ENCODE results near the gene CWC22. TPM values are rescaled to one million over a fixed set of nuclear protein-coding genes. Genes with fewer than 3 reads are reported as not detected.

CWC22 gene
- total and polyA plus RNA-seq, 2 of the 13 experiments (the other 11 are each of a cell fraction or from before 2014, with no cell fraction given): 5.7 to 29.2 TPM

DNA sequence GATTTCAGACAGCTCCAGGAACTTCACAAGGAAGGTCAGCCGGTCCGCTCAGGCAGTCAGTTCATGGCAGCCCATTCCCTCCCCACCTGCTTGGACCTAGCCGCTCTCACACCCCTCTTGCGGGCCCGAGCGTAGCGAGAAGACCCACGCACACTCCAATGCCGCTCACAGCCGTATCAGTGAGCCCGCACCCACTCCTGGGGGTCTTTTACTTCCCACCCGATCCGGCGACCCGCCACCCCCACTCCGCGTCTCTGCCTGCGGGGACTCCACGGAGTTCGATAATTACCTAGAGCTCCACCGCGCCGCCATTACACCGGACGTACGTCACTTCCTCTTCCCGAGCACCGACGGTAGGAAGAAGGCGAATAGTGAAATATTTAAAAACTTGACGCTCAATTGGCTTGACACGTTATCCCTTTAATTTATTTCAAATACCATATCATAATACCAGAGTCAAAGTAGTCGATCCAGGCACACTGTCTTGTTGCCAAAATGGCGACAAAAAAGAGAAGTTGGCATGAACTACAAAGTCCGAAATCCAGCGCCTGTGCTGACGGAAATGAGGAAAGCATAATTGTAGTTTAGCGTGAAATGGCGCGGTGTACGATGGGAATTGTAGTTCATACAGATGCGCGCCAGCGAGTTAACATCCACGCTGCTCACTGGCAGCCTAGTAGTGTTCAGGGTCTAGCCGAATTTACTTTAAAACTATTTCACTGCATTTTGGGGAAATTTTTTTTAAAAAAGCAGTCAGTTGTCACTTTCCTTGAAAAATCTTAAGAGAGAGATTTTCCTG lies at the start of gene CWC22 (continued):
- TF ChIP-seq CREM (IDR thresholded peaks at IDR 0.05) (peak; percentile 100), CREM (CRISPR knock-in tag; IDR thresholded peaks at IDR 0.05) (peak; percentile 47; the same call in 1 of the 2 replicates), ZNF510 (CRISPR knock-in tag; IDR thresholded peaks at IDR 0.05; ENCODE audit: low read depth) (no peak; the same call in 1 of the 2 replicates), NR2F1 (CRISPR knock-in tag; IDR thresholded peaks at IDR 0.05) (0 out of 4 replicates have a peak, but pooled peaks of 1 of the 2 experiments have one; percentile 5), ZNF776 (CRISPR knock-in tag; IDR thresholded peaks at IDR 0.05) (peak; percentile 72; the same call in 1 of the 2 replicates), ZFP82 (CRISPR knock-in tag; IDR thresholded peaks at IDR 0.05; ENCODE audit: borderline replicate concordance) (peak; percentile 72; the same call in 1 of the 2 replicates), JARID2 (CRISPR knock-in tag; IDR thresholded peaks at IDR 0.05; ENCODE audit: insufficient replicate concordance) (peak; percentile 68), ZBTB20 (CRISPR knock-in tag; IDR thresholded peaks at IDR 0.05; ENCODE audit: borderline replicate concordance, low read depth) (no peak), ZNF484 (CRISPR knock-in tag; IDR thresholded peaks at IDR 0.05; ENCODE audit: borderline replicate concordance, low read depth) (0 out of 2 replicates have a peak, but pooled peaks have one; percentile 41), SRY (CRISPR knock-in tag; IDR thresholded peaks at IDR 0.05) (0 out of 2 replicates have a peak, but pooled peaks have one; percentile 30), NBN (conservative IDR thresholded peaks at IDR 0.05) (no peak), HMG20A (CRISPR knock-in tag; IDR thresholded peaks at IDR 0.05; ENCODE audit: borderline replicate concordance) (no peak), ZNF766 (CRISPR knock-in tag; IDR thresholded peaks at IDR 0.05; ENCODE audit: borderline replicate concordance) (no peak; the same call in 1 of the 2 replicates), SNAI1 (CRISPR knock-in tag; IDR thresholded peaks at IDR 0.05; ENCODE audit: borderline replicate concordance) (no peak)
- TF ChIP-seq, protein P1, sequence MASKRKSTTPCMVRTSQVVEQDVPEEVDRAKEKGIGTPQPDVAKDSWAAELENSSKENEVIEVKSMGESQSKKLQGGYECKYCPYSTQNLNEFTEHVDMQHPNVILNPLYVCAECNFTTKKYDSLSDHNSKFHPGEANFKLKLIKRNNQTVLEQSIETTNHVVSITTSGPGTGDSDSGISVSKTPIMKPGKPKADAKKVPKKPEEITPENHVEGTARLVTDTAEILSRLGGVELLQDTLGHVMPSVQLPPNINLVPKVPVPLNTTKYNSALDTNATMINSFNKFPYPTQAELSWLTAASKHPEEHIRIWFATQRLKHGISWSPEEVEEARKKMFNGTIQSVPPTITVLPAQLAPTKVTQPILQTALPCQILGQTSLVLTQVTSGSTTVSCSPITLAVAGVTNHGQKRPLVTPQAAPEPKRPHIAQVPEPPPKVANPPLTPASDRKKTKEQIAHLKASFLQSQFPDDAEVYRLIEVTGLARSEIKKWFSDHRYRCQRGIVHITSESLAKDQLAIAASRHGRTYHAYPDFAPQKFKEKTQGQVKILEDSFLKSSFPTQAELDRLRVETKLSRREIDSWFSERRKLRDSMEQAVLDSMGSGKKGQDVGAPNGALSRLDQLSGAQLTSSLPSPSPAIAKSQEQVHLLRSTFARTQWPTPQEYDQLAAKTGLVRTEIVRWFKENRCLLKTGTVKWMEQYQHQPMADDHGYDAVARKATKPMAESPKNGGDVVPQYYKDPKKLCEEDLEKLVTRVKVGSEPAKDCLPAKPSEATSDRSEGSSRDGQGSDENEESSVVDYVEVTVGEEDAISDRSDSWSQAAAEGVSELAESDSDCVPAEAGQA (IDR thresholded peaks at IDR 0.05; ENCODE audit: low read depth): peak; percentile 97
- TF ChIP-seq, protein P1 (CRISPR knock-in tag; IDR thresholded peaks at IDR 0.05; ENCODE audit: borderline replicate concordance): no peak
- TF ChIP-seq, protein P2, sequence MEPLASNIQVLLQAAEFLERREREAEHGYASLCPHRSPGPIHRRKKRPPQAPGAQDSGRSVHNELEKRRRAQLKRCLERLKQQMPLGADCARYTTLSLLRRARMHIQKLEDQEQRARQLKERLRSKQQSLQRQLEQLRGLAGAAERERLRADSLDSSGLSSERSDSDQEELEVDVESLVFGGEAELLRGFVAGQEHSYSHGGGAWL (CRISPR knock-in tag; IDR thresholded peaks at IDR 0.05): peak; percentile 83
- TF ChIP-seq, protein P3, sequence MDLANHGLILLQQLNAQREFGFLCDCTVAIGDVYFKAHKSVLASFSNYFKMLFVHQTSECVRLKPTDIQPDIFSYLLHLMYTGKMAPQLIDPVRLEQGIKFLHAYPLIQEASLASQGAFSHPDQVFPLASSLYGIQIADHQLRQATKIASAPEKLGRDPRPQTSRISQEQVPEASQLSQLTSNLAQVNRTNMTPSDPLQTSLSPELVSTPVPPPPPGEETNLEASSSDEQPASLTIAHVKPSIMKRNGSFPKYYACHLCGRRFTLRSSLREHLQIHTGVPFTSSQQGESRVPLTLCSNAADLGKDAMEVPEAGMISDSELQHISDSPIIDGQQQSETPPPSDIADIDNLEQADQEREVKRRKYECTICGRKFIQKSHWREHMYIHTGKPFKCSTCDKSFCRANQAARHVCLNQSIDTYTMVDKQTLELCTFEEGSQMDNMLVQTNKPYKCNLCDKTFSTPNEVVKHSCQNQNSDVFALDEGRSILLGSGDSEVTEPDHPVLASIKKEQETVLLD (CRISPR knock-in tag; IDR thresholded peaks at IDR 0.05; ENCODE audit: low read depth): no peak
